Smooth muscle cell (in vitro differentiated cells): Measurements from ENCODE around the gene GRB7. TPM values are rescaled to one million over a fixed set of nuclear protein-coding genes. Genes with fewer than 3 reads are reported as not detected.
"Not testable (repeated sequence)": the region's sequence is repeated elsewhere in the genome, so short reads cannot be mapped to it uniquely, and the experiment has no call there.

Source experiments
- DNase-seq: peaks from one replicate; lab custom pipeline; 2025; ENCODE audit not compliant: unreplicated experiment; lab: John Stamatoyannopoulos, UW
- H2AFZ ChIP-seq: fragments of 200-600 bp; sonication (generic); 2 replicates; pipeline ENCODE4 v1.6.0; 2016; ENCODE audit warnings: antibody characterized with exemption, low read depth, mild to moderate bottlenecking
- H3F3A ChIP-seq: fragments of 200-600 bp; sonication (generic); 2 replicates; pipeline ENCODE4 v1.6.0; 2017; ENCODE audit warnings: antibody characterized with exemption, low read depth
- H3K27ac ChIP-seq: fragments of 200-600 bp; sonication (generic); 2 replicates; pipeline ENCODE4 v1.5.1; 2016; ENCODE audit warnings: low read depth, mild to moderate bottlenecking
- H3K27me3 ChIP-seq: fragments of 200-600 bp; sonication (generic); 2 replicates; pipeline ENCODE4 v1.6.1; 2016; ENCODE audit warnings: low read depth, mild to moderate bottlenecking
- H3K36me3 ChIP-seq: fragments of 200-600 bp; sonication (generic); 2 replicates; pipeline ENCODE4 v1.5.1; 2016; ENCODE audit warnings: low read depth
- H3K4me1 ChIP-seq: fragments of 200-600 bp; sonication (generic); 2 replicates; pipeline ENCODE4 v1.5.1; 2016; ENCODE audit warnings: low read depth
- H3K4me2 ChIP-seq: fragments of 200-600 bp; sonication (generic); 2 replicates; pipeline ENCODE4 v1.6.0; 2016; ENCODE audit warnings: mild to moderate bottlenecking
- H3K4me3 ChIP-seq: fragments of 200-600 bp; sonication (generic); 2 replicates; pipeline ENCODE4 v1.5.1; 2016; ENCODE audit warnings: mild to moderate bottlenecking
- H3K79me2 ChIP-seq: fragments of 200-600 bp; sonication (generic); 2 replicates; pipeline ENCODE4 v1.6.0; 2016; ENCODE audit warnings: low read depth, mild to moderate bottlenecking
- H3K9ac ChIP-seq: fragments of 200-600 bp; sonication (generic); 2 replicates; pipeline ENCODE4 v1.6.0; 2016; ENCODE audit warnings: low read depth
- H3K9me3 ChIP-seq: fragments of 200-600 bp; sonication (generic); replicated peaks from 2 replicates; pipeline ENCODE4 v1.5.1; 2016; ENCODE audit warnings: low read depth
- H4K20me1 ChIP-seq: fragments of 200-600 bp; sonication (generic); 2 replicates; pipeline ENCODE4 v1.6.0; 2016; ENCODE audit warnings: low read depth
- CTCF ChIP-seq: fragments of 200-600 bp; sonication (generic); IDR thresholded peaks from 2 replicates; pipeline ENCODE4 v1.5.1; 2017; ENCODE audit warnings: borderline replicate concordance, mild to moderate bottlenecking, antibody characterized with exemption; ENCODE audit not compliant: insufficient read depth, poor library complexity, severe bottlenecking
- WGBS: methylation state at CpG from one replicate; pipeline ENCODE4 v1.1.7; 2016; ENCODE audit warnings: low lambda C conversion rate; 5-methylcytosine and 5-hydroxymethylcytosine counted together
- polyA plus RNA-seq: library from polyadenylated mRNA; unstranded; fragments of >200 nt; fragmentation: Nextera tagmentation; extraction: Ambion mirVana; gene quantifications from 2 replicates; pipeline ENCODE4 v1.2.1, GENCODE V29; 2016
- total RNA-seq: library from RNA; depleted of rRNA; stranded (reverse); fragments of >200 nt; gene quantifications from 2 replicates; pipeline ENCODE4 v1.2.3, GENCODE V29; 2014

The GRB7 gene
- total and polyA plus RNA-seq, 2 experiments from 2014 or later: 2.7 to 4.1 TPM

- TF ChIP-seq CTCF: no peak
- WGBS: 31% methylated on average over 5 of the region's 5 CpGs
- DNase-seq: no peak
These were observed 25.5 kb downstream of the GRB7 start for GRCh38 chr17:39763051-39763820.

GRCh38 chr17:39764171-39764570 lies 26.4 kb downstream of the GRB7 start:
- H2AFZ ChIP-seq, H3K27ac ChIP-seq, DNase-seq, H3K27me3 ChIP-seq, H3K9me3 ChIP-seq, H4K20me1 ChIP-seq, H3K36me3 ChIP-seq, H3K79me2 ChIP-seq, H3K4me3 ChIP-seq, H3K4me2 ChIP-seq, H3F3A ChIP-seq, H3K9ac ChIP-seq: not testable (repeated sequence)
- peaks cover 13% of the 10 kb centered on the region for H3K4me1 ChIP-seq
- 93% methylated on average over 3 of the region's 3 CpGs for WGBS

More at GRCh38 chr17:39763051-39763820, 25.5 kb downstream of the GRB7 start:
- peak overlapping the region; percentile 63 for H3K9ac ChIP-seq
- H3K27me3 ChIP-seq: no peaks in the 10 kb centered on the region
- H3K27ac ChIP-seq: peak overlapping the region; percentile 83
- H2AFZ ChIP-seq: no peak overlapping the region
- no peak overlapping the region for H3K4me3 ChIP-seq
- no peaks in the 10 kb centered on the region for H3K9me3 ChIP-seq
- H3F3A ChIP-seq: no peaks in the 10 kb centered on the region
- H4K20me1 ChIP-seq: no peaks in the 10 kb centered on the region
- H3K4me2 ChIP-seq: peak overlapping the region; percentile 23
- no peaks in the 10 kb centered on the region for H3K36me3 ChIP-seq
- peaks cover 13% of the 10 kb centered on the region for H3K4me1 ChIP-seq
- no peaks in the 10 kb centered on the region for H3K79me2 ChIP-seq

- no peak overlapping the region for H2AFZ ChIP-seq
- 29% methylated on average over 3 of the region's 3 CpGs for WGBS
- no peaks in the 10 kb centered on the region for H3K27me3 ChIP-seq
- no peaks in the 10 kb centered on the region for H3F3A ChIP-seq
- H4K20me1 ChIP-seq: no peaks in the 10 kb centered on the region
- H3K4me1 ChIP-seq: peaks cover 13% of the 10 kb centered on the region
- no peaks in the 10 kb centered on the region for H3K79me2 ChIP-seq
- H3K4me2 ChIP-seq: no peak overlapping the region
- no peak overlapping the region for H3K4me3 ChIP-seq
- no peak overlapping the region for H3K27ac ChIP-seq
- DNase-seq: no peak
- H3K9me3 ChIP-seq: no peaks in the 10 kb centered on the region
- H3K9ac ChIP-seq: no peak overlapping the region
- no peaks in the 10 kb centered on the region for H3K36me3 ChIP-seq
- no peak for TF ChIP-seq CTCF
These were observed 27.4 kb downstream of the GRB7 start for GRCh38 chr17:39765175-39765574.

- no peaks in the 10 kb centered on the region for H3F3A ChIP-seq
- no peaks in the 10 kb centered on the region for H3K27me3 ChIP-seq
- H3K4me1 ChIP-seq: peaks cover 13% of the 10 kb centered on the region
- no peak overlapping the region for H3K4me2 ChIP-seq
- TF ChIP-seq CTCF: no peak
- H3K79me2 ChIP-seq: no peaks in the 10 kb centered on the region
- WGBS: 97% methylated on average over 18 of the region's 18 CpGs
- no peak overlapping the region for H3K9ac ChIP-seq
- no peaks in the 10 kb centered on the region for H3K36me3 ChIP-seq
- H2AFZ ChIP-seq: no peak overlapping the region
- no peaks in the 10 kb centered on the region for H3K9me3 ChIP-seq
- H3K4me3 ChIP-seq: no peak overlapping the region
- DNase-seq: no peak
- H4K20me1 ChIP-seq: no peaks in the 10 kb centered on the region
- no peak overlapping the region for H3K27ac ChIP-seq
These were observed 28.0 kb downstream of the GRB7 start for GRCh38 chr17:39765766-39766165.
